GM21390 (cell line): ENCODE results near the gene PDE4D.
"Not testable (repeated sequence)": the region's sequence is repeated elsewhere in the genome, so short reads cannot be mapped to it uniquely, and the experiment has no call there.

Experiments used
- ATAC-seq: cut with Tn5 transposase; IDR thresholded peaks from one replicate; pipeline ENCODE4 v1.9.1; 2021; ENCODE audit not compliant: unreplicated experiment

PDE4D gene

GRCh38 chr5:59712836-59713497 lies 180.6 kb downstream of the PDE4D start:
- ATAC-seq, result no peak

DNA sequence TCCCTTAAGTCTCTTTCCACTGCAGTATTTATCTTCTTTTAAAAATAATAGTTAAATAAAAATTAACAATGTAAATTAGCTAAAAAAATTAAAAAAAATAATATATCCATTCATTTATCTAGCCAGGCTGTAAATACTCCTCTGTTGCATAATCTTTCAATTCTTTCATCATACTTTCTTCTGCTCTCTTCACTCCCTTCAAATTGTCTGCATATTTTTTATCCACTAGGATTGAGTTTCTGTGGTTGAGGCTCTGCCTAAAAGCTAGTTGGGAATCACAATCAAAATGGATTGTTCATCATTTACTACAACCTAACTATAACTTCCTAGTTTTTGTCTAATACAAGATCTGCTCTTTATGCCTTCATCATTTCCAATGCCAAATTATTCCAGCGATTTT lies 182.2 kb downstream of the PDE4D start:
- no peak for ATAC-seq

- no peak for ATAC-seq
Observed at GRCh38 chr5:59709846-59710245, 183.7 kb downstream of the PDE4D start.

DNA sequence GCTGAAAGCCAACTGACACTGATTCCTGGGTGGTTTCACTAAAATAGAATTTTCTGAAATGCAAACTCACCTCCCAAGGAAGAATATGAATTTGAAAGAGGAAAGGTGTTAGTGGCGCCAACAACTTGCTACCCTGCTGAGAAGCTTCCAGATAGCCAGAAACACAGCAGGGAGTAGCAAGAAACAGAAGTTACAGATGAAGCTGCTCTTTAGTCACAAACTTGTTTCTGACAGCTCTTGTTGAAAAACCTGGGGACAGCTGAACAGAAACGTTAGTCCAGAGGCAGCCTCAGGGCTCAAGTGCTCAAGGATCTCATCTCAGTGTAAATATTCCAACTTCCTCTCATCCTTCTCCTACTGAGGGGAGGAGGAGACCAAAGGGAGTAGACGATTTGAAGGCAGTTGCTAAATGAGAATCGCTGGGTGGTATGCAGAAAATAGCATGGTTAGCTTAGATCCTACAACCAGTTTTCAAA lies 184.1 kb downstream of the PDE4D start:
- no peak for ATAC-seq

GRCh38 chr5:59704936-59705335 lies 188.6 kb downstream of the PDE4D start:
- no peak for ATAC-seq

DNA sequence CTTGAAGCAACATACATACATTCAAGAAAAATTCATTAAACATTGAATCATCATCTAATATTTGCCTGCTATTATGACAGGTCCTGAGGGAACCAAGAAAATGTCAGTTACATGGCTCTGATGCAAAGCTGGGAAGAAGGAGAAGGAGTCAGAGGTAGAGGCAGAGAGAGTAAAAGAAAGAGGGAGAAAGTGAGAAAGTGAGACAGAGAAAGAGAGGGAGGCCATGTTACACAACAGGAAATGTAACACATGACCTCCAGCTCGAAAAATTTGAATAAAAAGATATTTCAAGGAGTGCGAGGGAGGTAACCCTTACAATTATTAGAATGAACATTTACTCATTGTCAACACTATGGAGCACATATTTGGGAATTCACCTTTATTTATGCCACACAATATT lies 189.7 kb downstream of the PDE4D start:
- ATAC-seq, result no peak

GRCh38 chr5:59698207-59699178 lies 195.0 kb downstream of the PDE4D start:
- no peak for ATAC-seq

DNA sequence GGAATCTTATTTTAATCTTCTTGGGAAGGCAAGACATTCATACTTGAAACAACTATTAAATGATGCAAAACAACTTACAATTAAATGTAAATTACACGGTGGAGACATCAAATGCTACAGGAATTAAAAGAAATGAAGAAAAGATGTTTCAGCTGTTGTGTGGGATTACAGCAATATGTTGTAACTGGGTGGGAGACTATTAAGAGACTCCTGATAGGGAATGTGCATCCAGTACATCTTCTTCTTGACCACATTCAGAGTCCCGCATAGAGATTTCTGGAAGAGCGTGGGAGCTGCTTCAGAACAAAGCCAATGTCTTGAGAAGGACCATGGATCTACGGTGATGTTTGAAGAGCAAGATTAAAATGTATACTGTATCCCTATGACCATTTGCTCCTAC lies 199.1 kb downstream of the PDE4D start:
- no peak for ATAC-seq

DNA sequence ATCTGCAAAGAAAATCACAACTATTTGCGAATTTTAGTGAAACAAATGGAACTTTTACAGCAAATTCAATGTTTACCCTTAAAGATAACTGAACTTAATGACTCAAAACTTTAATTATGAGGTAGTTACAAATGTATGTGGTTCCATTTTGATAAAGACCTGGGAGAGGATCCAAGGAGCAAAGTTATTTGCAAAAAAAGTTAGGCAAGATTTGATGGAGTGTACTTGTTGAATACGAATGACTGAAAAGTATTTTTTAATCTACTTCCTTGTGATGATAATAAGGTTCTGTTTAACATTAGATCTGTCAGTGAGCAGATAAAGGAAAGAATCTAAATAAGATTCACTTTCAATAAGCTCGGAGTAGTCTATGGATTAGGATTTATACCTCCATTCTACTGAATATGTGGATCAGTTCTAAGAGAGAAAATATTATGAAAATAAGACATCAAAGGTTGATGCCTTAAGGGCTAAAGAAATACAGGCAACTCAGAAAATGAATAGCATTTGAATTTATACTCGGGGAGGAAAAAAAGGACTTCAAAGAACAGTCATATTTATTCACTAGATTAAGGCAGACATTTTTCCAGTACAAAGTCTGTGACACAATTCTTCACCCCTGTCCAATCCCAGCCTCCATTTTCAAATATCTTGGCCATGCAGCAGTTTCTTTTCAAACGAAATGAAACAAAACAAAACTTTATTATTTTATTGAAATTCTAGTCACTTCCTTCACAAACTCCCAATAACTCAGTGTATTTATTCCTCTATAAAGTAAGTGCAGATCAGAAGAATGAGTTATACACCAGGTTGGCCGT lies 199.8 kb downstream of the PDE4D start:
- no peak for ATAC-seq

DNA sequence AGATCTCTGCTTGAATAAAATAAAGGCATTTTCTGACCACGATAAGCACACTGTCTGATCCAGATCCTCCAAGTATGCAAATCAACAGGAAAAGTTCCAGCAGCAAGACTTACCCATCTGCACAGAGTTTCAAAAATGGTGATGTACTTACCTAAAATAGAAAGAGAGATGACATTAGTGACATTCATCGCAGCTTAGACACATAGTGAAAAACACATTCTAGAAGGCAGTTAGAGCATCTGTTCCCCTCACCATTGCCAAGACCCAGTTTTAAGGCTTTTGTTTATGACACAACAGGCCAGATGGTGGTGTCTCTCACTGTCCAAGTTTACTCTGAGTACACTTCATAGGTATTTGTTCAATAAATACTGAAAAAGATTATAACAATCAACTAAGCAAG lies 207.7 kb downstream of the PDE4D start:
- peak; percentile 89 for ATAC-seq

- no peak for ATAC-seq
Observed at GRCh38 chr5:59685191-59685530, 208.4 kb downstream of the PDE4D start.

GRCh38 chr5:59684388-59685190 lies 208.9 kb downstream of the PDE4D start:
- ATAC-seq, result no peak

- ATAC-seq, result no peak
Observed at GRCh38 chr5:59683311-59683710, 210.2 kb downstream of the PDE4D start.

- ATAC-seq, result no peak
Observed at GRCh38 chr5:59682542-59682941, 211.0 kb downstream of the PDE4D start.

GRCh38 chr5:59678943-59679342 lies 214.6 kb downstream of the PDE4D start:
- no peak for ATAC-seq

DNA sequence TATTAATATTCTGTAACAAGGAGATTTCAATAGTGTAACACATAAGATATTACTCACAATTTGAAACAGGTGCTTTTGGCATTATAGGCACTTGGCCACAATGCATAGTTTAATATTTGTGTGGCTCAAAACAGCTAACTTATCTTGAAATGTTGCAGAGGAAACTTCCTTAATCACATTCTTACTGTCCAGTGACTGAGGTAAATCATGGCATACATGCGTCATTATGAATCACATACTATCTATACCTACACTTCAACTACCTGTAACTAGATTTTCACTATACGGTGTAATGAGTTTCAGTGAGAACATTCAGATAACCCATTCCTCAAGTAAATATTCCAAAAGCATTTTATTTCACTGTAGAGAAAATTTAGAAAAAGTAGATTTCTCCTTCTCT lies 218.8 kb downstream of the PDE4D start:
- no peak for ATAC-seq

- ATAC-seq, result no peak
Observed at GRCh38 chr5:59673438-59674058, 220.0 kb downstream of the PDE4D start.

GRCh38 chr5:59666440-59667068 lies 227.0 kb downstream of the PDE4D start:
- no peak for ATAC-seq

DNA sequence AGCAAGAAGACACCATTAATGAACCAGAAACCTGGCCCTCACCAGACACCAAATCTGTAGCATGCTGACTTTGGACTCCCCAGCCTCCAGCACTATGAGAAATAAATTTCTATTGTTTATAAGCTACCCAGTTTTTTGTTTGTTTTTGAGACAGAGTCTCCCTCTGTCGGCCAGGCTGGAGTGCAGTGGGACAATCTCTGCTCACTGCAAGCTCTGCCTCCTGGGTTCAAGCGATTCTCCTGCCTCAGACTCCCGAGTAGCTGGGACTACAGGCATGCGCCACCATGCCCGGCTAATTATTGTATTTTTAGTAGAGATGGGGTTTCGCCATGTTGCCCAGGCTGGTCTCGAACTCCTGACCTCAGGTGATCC lies 227.7 kb downstream of the PDE4D start:
- not testable (repeated sequence) for ATAC-seq
